ENCODE measurements around the gene PLOD3.
"Not testable (repeated sequence)": the region's sequence is repeated elsewhere in the genome, so short reads cannot be mapped to it uniquely, and the experiment has no call there.

PLOD3 gene

GRCh38 chr7:101217388-101218235, at the start of gene PLOD3, which contains the start of gene ZNHIT1:
Gene PLOD3, minus strand, starts transcription at chr7:101217581. Its CDS starts 307 bp downstream, at chr7:101217274.
Gene ZNHIT1, plus strand, starts transcription at chr7:101218165. Its CDS starts 31 bp downstream, at chr7:101218196.
- peak; percentile 99 for DNase-seq (ENCODE audit: low spot score)

- no peak for DNase-seq (ENCODE audit: low spot score)
Measured at GRCh38 chr7:101265622-101266516, 48.5 kb upstream of the PLOD3 start.

GRCh38 chr7:101264102-101264706, 46.8 kb upstream of the PLOD3 start:
- DNase-seq (ENCODE audit: low spot score): not testable (repeated sequence)

GRCh38 chr7:101258243-101258731, 40.9 kb upstream of the PLOD3 start:
- no peak for DNase-seq (ENCODE audit: low spot score)

GRCh38 chr7:101255796-101256195, 38.4 kb upstream of the PLOD3 start:
- no peak for DNase-seq (ENCODE audit: low spot score)

- not testable (repeated sequence) for DNase-seq (ENCODE audit: low spot score)
Measured at GRCh38 chr7:101253199-101253598, 35.8 kb upstream of the PLOD3 start.

- peak; percentile 97 for DNase-seq (ENCODE audit: low spot score)
Measured at GRCh38 chr7:101251871-101252659, 34.7 kb upstream of the PLOD3 start.

- no peak for DNase-seq (ENCODE audit: low spot score)
Measured at GRCh38 chr7:101250324-101250723, 32.9 kb upstream of the PLOD3 start.

- no peak for DNase-seq (ENCODE audit: low spot score)
Measured at GRCh38 chr7:101248276-101248675, 30.9 kb upstream of the PLOD3 start.

- DNase-seq (ENCODE audit: low spot score): no peak
Measured at GRCh38 chr7:101245147-101245668, 27.8 kb upstream of the PLOD3 start.

GRCh38 chr7:101244375-101245146, 27.2 kb upstream of the PLOD3 start, which contains the start of gene FIS1:
Gene FIS1, minus strand, starts transcription at chr7:101245081. Its CDS starts 77 bp downstream, at chr7:101245004.
- peak; percentile 96 for DNase-seq (ENCODE audit: low spot score)

- no peak for DNase-seq (ENCODE audit: low spot score)
Measured at GRCh38 chr7:101243646-101244374, 26.4 kb upstream of the PLOD3 start.

GRCh38 chr7:101241443-101242349, 24.3 kb upstream of the PLOD3 start:
- DNase-seq (ENCODE audit: low spot score): no peak

- DNase-seq (ENCODE audit: low spot score): no peak
Measured at GRCh38 chr7:101241015-101241363, 23.6 kb upstream of the PLOD3 start.

- no peak for DNase-seq (ENCODE audit: low spot score)
Measured at GRCh38 chr7:101240226-101241014, 23.0 kb upstream of the PLOD3 start.

- DNase-seq (ENCODE audit: low spot score): no peak
Measured at GRCh38 chr7:101239951-101240220, 22.5 kb upstream of the PLOD3 start.

- no peak for DNase-seq (ENCODE audit: low spot score)
Measured at GRCh38 chr7:101239191-101239950, 22.0 kb upstream of the PLOD3 start.

Measured in cerebellar cortex (tissue), 1 donor.